Prostate gland (tissue), 2 donors: Measurements from ENCODE around the gene NOXA1.

ENCODE experiments used
- CTCF ChIP-seq, 4 experiments: fragments of 200-600 bp in 2 of 4; fragments of 450-650 bp in 2 of 4; sonication (generic) in 2 of 4; IDR thresholded peaks; 1 replicate in 3 of 4; 2 replicates in 1 of 4; pipeline ENCODE4 v1.5.1; 2016 to 2019; ENCODE audit warnings: antibody characterized with exemption in 4 of 4, mild to moderate bottlenecking in 2 of 4, moderate library complexity in 2 of 4
- POLR2A ChIP-seq: fragments of 450-650 bp; IDR thresholded peaks from one replicate; pipeline ENCODE4 v1.6.1; 2016; ENCODE audit warnings: antibody characterized with exemption, mild to moderate bottlenecking
- POLR2AphosphoS5 ChIP-seq: sonication (generic); formaldehyde crosslinking; IDR thresholded peaks from one replicate; pipeline ENCODE4 v1.6.1; 2017; ENCODE audit warnings: antibody characterized with exemption

GRCh38 chr9:137448602-137448962, 25.4 kb downstream of the NOXA1 start:
- TF ChIP-seq POLR2AphosphoS5 = no peak
- TF ChIP-seq POLR2A = no peak
- no peak for TF ChIP-seq CTCF (IDR thresholded peaks at IDR 0.05)
